ENCODE measurements around the gene DUS4L.

The DUS4L gene

GRCh38 chr7:107615910-107616680, 52.3 kb downstream of the DUS4L start:
- no peak for DNase-seq

- no peak for DNase-seq
These were observed 58.7 kb downstream of the DUS4L start for GRCh38 chr7:107622429-107622828.

DNA sequence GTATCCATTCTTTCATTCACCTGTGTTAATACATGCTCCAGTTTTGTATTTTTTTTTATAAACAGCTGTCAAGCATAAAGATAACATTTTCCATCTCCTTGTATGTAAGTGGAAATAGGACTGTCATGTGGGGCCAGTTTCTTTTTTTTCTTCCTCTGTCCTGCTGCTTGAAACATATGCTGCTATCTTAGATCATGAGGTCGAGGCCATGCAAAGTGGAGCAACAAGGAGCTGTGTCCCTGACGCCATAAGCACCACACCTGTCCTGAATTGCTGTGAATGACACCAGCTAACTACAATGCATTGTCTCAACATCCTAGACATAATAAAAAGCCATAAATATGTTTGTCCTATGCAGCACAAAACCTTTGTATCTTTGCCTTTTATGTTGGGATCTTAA, 59.1 kb downstream of the DUS4L start:
- no peak for DNase-seq

DNA sequence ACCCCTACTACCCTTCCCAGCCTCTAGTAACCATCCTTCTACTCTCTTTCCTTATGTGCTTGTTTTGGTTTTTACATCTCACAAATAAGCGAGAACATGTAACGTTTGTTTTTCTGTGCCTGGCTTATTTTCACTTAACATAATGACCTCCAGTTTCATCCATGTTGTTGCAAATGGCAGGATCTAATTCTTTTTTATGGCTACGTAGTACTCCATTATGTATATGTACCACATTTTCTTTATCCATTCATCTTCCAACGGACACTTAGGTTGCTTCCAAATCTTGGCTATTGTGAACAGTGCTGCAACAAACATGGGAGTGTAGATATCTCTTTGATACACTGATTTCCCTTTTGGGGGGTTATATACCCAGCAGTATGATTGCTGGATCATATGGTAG, 63.2 kb downstream of the DUS4L start:
- DNase-seq: no peak
